Chondrocyte (in vitro differentiated cells): ENCODE data around the gene KRT81. TPM values are rescaled to one million over a fixed set of nuclear protein-coding genes. Genes with fewer than 3 reads are reported as not detected.

Experiments
- DNase-seq: peaks from one replicate; pipeline ENCODE4 v3.0.0; 2021; ENCODE audit warnings: mixed read lengths, low spot score
- H3K27ac Mint-ChIP-seq: one replicate; pipeline ENCODE4 v1.8.0; 2021; ENCODE audit warnings: mild to moderate bottlenecking, moderate library complexity, mixed read lengths; ENCODE audit not compliant: unreplicated experiment
- H3K27me3 Mint-ChIP-seq: 2 replicates; pipeline ENCODE4 v1.8.0; 2021; ENCODE audit warnings: low read depth, mixed read lengths
- H3K36me3 Mint-ChIP-seq: 2 replicates; pipeline ENCODE4 v1.8.0; 2021; ENCODE audit warnings: low read depth, mixed read lengths
- H3K4me1 Mint-ChIP-seq: 2 replicates; pipeline ENCODE4 v1.8.0; 2021; ENCODE audit warnings: low read depth, mild to moderate bottlenecking, mixed read lengths
- H3K4me3 Mint-ChIP-seq: one replicate; pipeline ENCODE4 v1.8.0; 2021; ENCODE audit warnings: mild to moderate bottlenecking, moderate library complexity, mixed read lengths; ENCODE audit not compliant: unreplicated experiment
- H3K9me3 Mint-ChIP-seq: 2 replicates; pipeline ENCODE4 v1.8.0; 2021; ENCODE audit warnings: low read depth, mixed read lengths
- total RNA-seq: library from RNA; stranded (reverse); gene quantifications from 3 replicates; pipeline ENCODE4 v1.2.1, GENCODE V29; 2021
- TF ChIP-seq, protein P1 (sequence below): fragments of 200-600 bp; sonication (generic); IDR thresholded peaks from 2 replicates; pipeline ENCODE4 v1.5.0; 2021; ENCODE audit warnings: antibody characterized with exemption, mild to moderate bottlenecking, moderate library complexity

KRT81 gene
- total RNA-seq, 1 donor from 2014 or later = 1.3 TPM

- Mint-ChIP-seq H3K4me3 (no peak overlapping the region), H3K27ac (peak overlapping the region; percentile 92), H3K27me3 (no peaks in the 10 kb centered on the region), H3K36me3 (no peaks in the 10 kb centered on the region), H3K9me3 (no peaks in the 10 kb centered on the region), H3K4me1 (peaks cover 87% of the 10 kb centered on the region)
- DNase-seq = no peak
- TF ChIP-seq, protein P1, sequence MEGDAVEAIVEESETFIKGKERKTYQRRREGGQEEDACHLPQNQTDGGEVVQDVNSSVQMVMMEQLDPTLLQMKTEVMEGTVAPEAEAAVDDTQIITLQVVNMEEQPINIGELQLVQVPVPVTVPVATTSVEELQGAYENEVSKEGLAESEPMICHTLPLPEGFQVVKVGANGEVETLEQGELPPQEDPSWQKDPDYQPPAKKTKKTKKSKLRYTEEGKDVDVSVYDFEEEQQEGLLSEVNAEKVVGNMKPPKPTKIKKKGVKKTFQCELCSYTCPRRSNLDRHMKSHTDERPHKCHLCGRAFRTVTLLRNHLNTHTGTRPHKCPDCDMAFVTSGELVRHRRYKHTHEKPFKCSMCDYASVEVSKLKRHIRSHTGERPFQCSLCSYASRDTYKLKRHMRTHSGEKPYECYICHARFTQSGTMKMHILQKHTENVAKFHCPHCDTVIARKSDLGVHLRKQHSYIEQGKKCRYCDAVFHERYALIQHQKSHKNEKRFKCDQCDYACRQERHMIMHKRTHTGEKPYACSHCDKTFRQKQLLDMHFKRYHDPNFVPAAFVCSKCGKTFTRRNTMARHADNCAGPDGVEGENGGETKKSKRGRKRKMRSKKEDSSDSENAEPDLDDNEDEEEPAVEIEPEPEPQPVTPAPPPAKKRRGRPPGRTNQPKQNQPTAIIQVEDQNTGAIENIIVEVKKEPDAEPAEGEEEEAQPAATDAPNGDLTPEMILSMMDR = no peak
These were observed 45.9 kb downstream of the KRT81 start for GRCh38 chr12:52245259-52245961.

GRCh38 chr12:52244615-52244994 is 46.7 kb downstream of the KRT81 start:
- no peaks in the 10 kb centered on the region for H3K27me3 Mint-ChIP-seq
- no peaks in the 10 kb centered on the region for H3K36me3 Mint-ChIP-seq
- peak overlapping the region; percentile 35 for H3K4me3 Mint-ChIP-seq
- no peak for DNase-seq
- H3K4me1 Mint-ChIP-seq = peaks cover 82% of the 10 kb centered on the region
- H3K9me3 Mint-ChIP-seq = no peaks in the 10 kb centered on the region
- H3K27ac Mint-ChIP-seq = peak overlapping the region; percentile 93
- TF ChIP-seq, protein P1 = no peak

DNA sequence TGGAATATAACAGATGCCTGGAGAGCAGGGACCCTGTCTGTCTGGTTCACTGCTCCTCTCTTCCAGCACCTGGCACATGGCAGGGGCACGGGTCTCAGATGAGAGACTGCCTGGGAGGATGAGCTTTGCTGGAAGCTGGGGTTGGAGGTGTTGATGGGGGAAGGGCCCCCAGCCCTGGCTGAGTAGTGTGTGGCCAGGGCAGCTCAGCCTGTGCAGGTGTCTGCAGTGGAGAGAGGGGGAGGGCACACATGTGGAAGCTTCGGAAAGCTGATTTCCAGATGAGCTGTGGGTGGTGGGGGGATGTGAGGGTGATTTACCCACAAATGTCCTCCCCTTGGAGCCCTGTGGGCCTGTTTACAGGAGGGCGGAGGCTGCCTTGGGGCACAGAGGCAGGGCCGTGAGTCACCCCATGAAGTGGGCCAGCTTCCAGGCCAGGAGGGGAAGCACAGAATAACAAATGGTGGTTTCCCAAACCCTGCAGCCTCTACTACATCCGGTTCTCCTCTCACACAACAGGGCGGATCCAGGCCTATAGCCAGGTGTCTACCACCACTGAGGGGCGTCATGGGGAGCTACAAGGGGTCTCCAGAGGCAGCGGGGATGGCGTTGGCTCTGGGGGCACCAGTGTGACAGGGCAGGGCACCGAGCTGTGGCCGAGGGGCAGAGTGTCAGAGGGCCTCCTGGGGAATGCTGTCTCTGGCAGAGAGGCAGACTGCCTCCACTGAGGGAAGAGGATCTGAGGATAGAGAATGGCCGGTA is 47.3 kb downstream of the KRT81 start:
- Mint-ChIP-seq H3K36me3 (no peaks in the 10 kb centered on the region), H3K27me3 (no peaks in the 10 kb centered on the region), H3K27ac (peak overlapping the region; percentile 93), H3K4me3 (peak overlapping the region; percentile 35), H3K4me1 (peaks cover 80% of the 10 kb centered on the region), H3K9me3 (no peaks in the 10 kb centered on the region)
- TF ChIP-seq, protein P1 = no peak
- DNase-seq = no peak

GRCh38 chr12:52243259-52243855 is 48.0 kb downstream of the KRT81 start:
- Mint-ChIP-seq H3K4me1 (peaks cover 76% of the 10 kb centered on the region), H3K27ac (peak overlapping the region; percentile 93), H3K9me3 (no peaks in the 10 kb centered on the region), H3K4me3 (no peak overlapping the region), H3K36me3 (no peaks in the 10 kb centered on the region), H3K27me3 (no peaks in the 10 kb centered on the region)
- TF ChIP-seq, protein P1 = no peak
- no peak for DNase-seq
